Caco-2 (cell line): ENCODE data around the gene ECT2. TPM values are rescaled to one million over a fixed set of nuclear protein-coding genes. Genes with fewer than 3 reads are reported as not detected.

Experiments
- BruUV-seq: library from RNA; stranded (reverse); fragments of 400-500 nt; replicated peaks from 2 replicates; lab custom pipeline; 2021; lab: Mats Ljungman, UMichigan
- CTCF ChIA-PET: fragments of 300-600 bp; sonication (Branson Sonifier 250); formaldehyde crosslinking; loops from one replicate; lab custom pipeline; 2022; ENCODE audit warnings: antibody characterized with exemption; lab: Charles Lee
- POLR2A ChIA-PET: fragments of 300-600 bp; sonication (Branson Sonifier 250); formaldehyde crosslinking; loops from one replicate; lab custom pipeline; 2022; ENCODE audit warnings: antibody characterized with exemption; lab: Charles Lee
- DNase-seq, 2 experiments: peaks; one replicate each; pipeline versions ENCODE4 v3.0.0 to v3.0.0-alpha.2; 2020 to 2022
- H3K27me3 ChIP-seq: replicated peaks from 2 replicates; pipeline ENCODE4 v1.6.0; 2011; ENCODE audit warnings: low read length; ENCODE audit not compliant: control insufficient read depth, insufficient read depth
- H3K36me3 ChIP-seq: 2 replicates; pipeline ENCODE4 v1.5.1; 2011; ENCODE audit warnings: low read length; ENCODE audit not compliant: control insufficient read depth, insufficient read depth
- H3K4me1 ChIP-seq: fragments of 250-450 bp; sonication (Bioruptor Pico); 2 replicates; pipeline ENCODE4 v1.5.1; 2020; ENCODE audit warnings: mild to moderate bottlenecking
- H3K4me3 ChIP-seq: 2 replicates; pipeline ENCODE4 v1.5.1; 2011; ENCODE audit warnings: low read depth, mild to moderate bottlenecking, control low read depth, low read length
- H3K9me3 ChIP-seq: fragments of 250-450 bp; sonication (Bioruptor Pico); 2 replicates; pipeline ENCODE4 v1.5.1; 2020; ENCODE audit warnings: mild to moderate bottlenecking, moderate library complexity
- H3K27ac Mint-ChIP-seq: one replicate; pipeline ENCODE4 v1.8.0; 2022; ENCODE audit warnings: mixed read lengths; ENCODE audit not compliant: unreplicated experiment
- H3K27me3 Mint-ChIP-seq: one replicate; pipeline ENCODE4 v1.8.0; 2022; ENCODE audit warnings: mixed read lengths; ENCODE audit not compliant: insufficient read depth, unreplicated experiment
- H3K36me3 Mint-ChIP-seq: one replicate; pipeline ENCODE4 v1.8.0; 2022; ENCODE audit warnings: mild to moderate bottlenecking, mixed read lengths; ENCODE audit not compliant: insufficient read depth, unreplicated experiment
- H3K4me1 Mint-ChIP-seq: one replicate; pipeline ENCODE4 v1.8.0; 2022; ENCODE audit warnings: low read depth, mixed read lengths; ENCODE audit not compliant: unreplicated experiment
- H3K4me3 Mint-ChIP-seq: one replicate; pipeline ENCODE4 v1.8.0; 2022; ENCODE audit warnings: mild to moderate bottlenecking, moderate library complexity, mixed read lengths; ENCODE audit not compliant: unreplicated experiment
- H3K9me3 Mint-ChIP-seq: one replicate; pipeline ENCODE4 v1.8.0; 2022; ENCODE audit warnings: mixed read lengths; ENCODE audit not compliant: unreplicated experiment
- intact Hi-C: fragments of 100-400 bp; cut with micrococcal nuclease; formaldehyde crosslinking; loops from one replicate; pipeline ENCODE4 v1.10.0; 2022; ENCODE audit not compliant: unreplicated experiment
- total RNA-seq: library from RNA; stranded (reverse); gene quantifications from 2 replicates; pipeline ENCODE4 v1.2.3, GENCODE V29; 2022
- TF ChIP-seq, protein P1 (sequence below), 2 experiments: fragments of 200-600 bp in 1 of 2; IDR thresholded peaks; 1 replicate in 1 of 2; 2 replicates in 1 of 2; pipeline versions ENCODE4 v1.5.1 to v1.8.0; 2011 to 2022; ENCODE audit warnings: antibody characterized with exemption in 1 of 2, control low read depth in 1 of 2, inconsistent platforms in 1 of 2, low read depth in 1 of 2, low read length in 1 of 2, mild to moderate bottlenecking in 1 of 2, moderate library complexity in 1 of 2; ENCODE audit not compliant: insufficient read depth in 1 of 2, severe bottlenecking in 1 of 2, unreplicated experiment in 1 of 2

ECT2 gene
- total RNA-seq, 1 experiment from 2014 or later = 68.0 TPM

DNA sequence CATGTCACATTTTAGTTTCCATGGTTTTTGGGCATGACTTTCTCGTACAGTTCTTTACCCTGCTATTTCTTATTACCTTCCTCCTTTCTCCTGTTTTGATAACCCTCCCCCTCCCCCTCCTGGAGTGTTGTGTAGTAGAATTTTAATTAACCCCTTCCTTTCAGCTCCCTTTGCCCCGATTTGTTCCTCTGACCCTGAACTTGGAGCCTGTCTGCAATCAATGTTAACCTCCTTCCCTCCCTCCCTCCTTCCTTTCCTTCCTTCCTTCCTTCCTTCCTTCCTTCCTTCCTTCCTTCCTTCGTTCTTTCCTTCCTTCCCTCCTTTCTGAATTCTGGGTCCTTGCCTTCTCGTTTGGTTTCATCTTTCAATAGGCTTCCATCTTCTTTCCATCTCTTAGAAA, 90.4 kb downstream of the ECT2 start:
- Mint-ChIP-seq H3K27me3 (peaks cover 16% of the 10 kb centered on the region), H3K9me3 (no peaks in the 10 kb centered on the region), H3K36me3 (no peaks in the 10 kb centered on the region), H3K4me3 (no peak overlapping the region), H3K4me1 (no peaks in the 10 kb centered on the region), H3K27ac (no peak overlapping the region)
- ChIA-PET CTCF (no interaction called here), POLR2A (no interaction called here)
- intact Hi-C loops = no loop called here
- TF ChIP-seq, protein P1, sequence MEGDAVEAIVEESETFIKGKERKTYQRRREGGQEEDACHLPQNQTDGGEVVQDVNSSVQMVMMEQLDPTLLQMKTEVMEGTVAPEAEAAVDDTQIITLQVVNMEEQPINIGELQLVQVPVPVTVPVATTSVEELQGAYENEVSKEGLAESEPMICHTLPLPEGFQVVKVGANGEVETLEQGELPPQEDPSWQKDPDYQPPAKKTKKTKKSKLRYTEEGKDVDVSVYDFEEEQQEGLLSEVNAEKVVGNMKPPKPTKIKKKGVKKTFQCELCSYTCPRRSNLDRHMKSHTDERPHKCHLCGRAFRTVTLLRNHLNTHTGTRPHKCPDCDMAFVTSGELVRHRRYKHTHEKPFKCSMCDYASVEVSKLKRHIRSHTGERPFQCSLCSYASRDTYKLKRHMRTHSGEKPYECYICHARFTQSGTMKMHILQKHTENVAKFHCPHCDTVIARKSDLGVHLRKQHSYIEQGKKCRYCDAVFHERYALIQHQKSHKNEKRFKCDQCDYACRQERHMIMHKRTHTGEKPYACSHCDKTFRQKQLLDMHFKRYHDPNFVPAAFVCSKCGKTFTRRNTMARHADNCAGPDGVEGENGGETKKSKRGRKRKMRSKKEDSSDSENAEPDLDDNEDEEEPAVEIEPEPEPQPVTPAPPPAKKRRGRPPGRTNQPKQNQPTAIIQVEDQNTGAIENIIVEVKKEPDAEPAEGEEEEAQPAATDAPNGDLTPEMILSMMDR (IDR thresholded peaks at IDR 0.05; ENCODE audit: insufficient read depth in 1 of 2, low read depth in 1 of 2, low read length in 1 of 2, severe bottlenecking in 1 of 2, unreplicated experiment in 1 of 2) = no peak
- no peaks in the 10 kb centered on the region for H3K36me3 ChIP-seq
- DNase-seq = no peak
- no peak overlapping the region for H3K4me3 ChIP-seq
- H3K27me3 ChIP-seq = no peaks in the 10 kb centered on the region
- no TSS peak for BruUV-seq
- no peaks in the 10 kb centered on the region for H3K4me1 ChIP-seq
- H3K9me3 ChIP-seq = no peaks in the 10 kb centered on the region

- intact Hi-C loops = no loop called here
- Mint-ChIP-seq H3K9me3 (no peaks in the 10 kb centered on the region), H3K36me3 (no peaks in the 10 kb centered on the region), H3K4me1 (no peaks in the 10 kb centered on the region), H3K27me3 (peaks cover 9% of the 10 kb centered on the region), H3K27ac (no peak overlapping the region), H3K4me3 (no peak overlapping the region)
- no peaks in the 10 kb centered on the region for H3K36me3 ChIP-seq
- no peaks in the 10 kb centered on the region for H3K4me1 ChIP-seq
- BruUV-seq = no TSS peak
- ChIA-PET POLR2A (no interaction called here), CTCF (no interaction called here)
- TF ChIP-seq, protein P1 (IDR thresholded peaks at IDR 0.05; ENCODE audit: insufficient read depth in 1 of 2, low read depth in 1 of 2, low read length in 1 of 2, severe bottlenecking in 1 of 2, unreplicated experiment in 1 of 2) = no peak
- H3K4me3 ChIP-seq = no peak overlapping the region
- no peaks in the 10 kb centered on the region for H3K27me3 ChIP-seq
- no peak for DNase-seq
- H3K9me3 ChIP-seq = no peaks in the 10 kb centered on the region
These were observed 93.9 kb downstream of the ECT2 start for GRCh38 chr3:172844428-172844827.

- Histone ChIP-seq H3K4me3 (no peak overlapping the region), H3K36me3 (no peaks in the 10 kb centered on the region), H3K4me1 (no peaks in the 10 kb centered on the region), H3K27me3 (no peaks in the 10 kb centered on the region), H3K9me3 (no peaks in the 10 kb centered on the region)
- no TSS peak for BruUV-seq
- H3K4me1 Mint-ChIP-seq = no peaks in the 10 kb centered on the region
- no peaks in the 10 kb centered on the region for H3K9me3 Mint-ChIP-seq
- CTCF ChIA-PET = no interaction called here
- no peak for DNase-seq
- H3K4me3 Mint-ChIP-seq = no peak overlapping the region
- intact Hi-C loops = no loop called here
- POLR2A ChIA-PET = no interaction called here
- no peaks in the 10 kb centered on the region for H3K36me3 Mint-ChIP-seq
- H3K27me3 Mint-ChIP-seq = peaks cover 6% of the 10 kb centered on the region
- TF ChIP-seq, protein P1 (IDR thresholded peaks at IDR 0.05; ENCODE audit: insufficient read depth in 1 of 2, low read depth in 1 of 2, low read length in 1 of 2, severe bottlenecking in 1 of 2, unreplicated experiment in 1 of 2) = no peak
- H3K27ac Mint-ChIP-seq = no peak overlapping the region
These were observed 95.6 kb downstream of the ECT2 start for GRCh38 chr3:172846103-172846561.
